Neutrophil (primary cell): Measurements from ENCODE around the gene ANTXR1.

ENCODE experiments used
- H3K27ac ChIP-seq: fragments of 200-600 bp; sonication (generic); 2 replicates; pipeline ENCODE4 v1.5.1; 2016; ENCODE audit warnings: mild to moderate bottlenecking, moderate library complexity
- H3K27me3 ChIP-seq: fragments of 200-600 bp; sonication (generic); 2 replicates; pipeline ENCODE4 v1.6.0; 2016; ENCODE audit warnings: mild to moderate bottlenecking
- H3K36me3 ChIP-seq: fragments of 200-600 bp; sonication (generic); 2 replicates; pipeline ENCODE4 v1.5.1; 2017
- H3K4me1 ChIP-seq, 2 experiments: fragments of 200-600 bp in 1 of 2; sonication (generic) in 1 of 2; 1 replicate in 1 of 2; 2 replicates in 1 of 2; pipeline versions ENCODE4 v1.5.1 to v1.6.1; 2013 to 2016; ENCODE audit warnings: low read depth in 1 of 2, low read length in 1 of 2, mild to moderate bottlenecking in 1 of 2, moderate library complexity in 1 of 2; ENCODE audit not compliant: control insufficient read depth in 1 of 2, insufficient read depth in 1 of 2
- H3K4me3 ChIP-seq, 2 experiments: fragments of 200-600 bp in 1 of 2; sonication (generic) in 1 of 2; 1 replicate in 1 of 2; 2 replicates in 1 of 2; pipeline ENCODE4 v1.5.1; 2013 to 2016; ENCODE audit warnings: low read depth in 1 of 2, low read length in 1 of 2, mild to moderate bottlenecking in 1 of 2, moderate library complexity in 1 of 2
- H3K9me3 ChIP-seq: fragments of 200-600 bp; sonication (generic); 2 replicates; pipeline ENCODE4 v1.5.1; 2016
- CTCF ChIP-seq: fragments of 200-600 bp; sonication (generic); IDR thresholded peaks from 2 replicates; pipeline ENCODE4 v1.5.1; 2016; ENCODE audit warnings: antibody characterized with exemption

The ANTXR1 gene

GRCh38 chr2:69159986-69160385 lies 147.0 kb downstream of the ANTXR1 start:
- Histone ChIP-seq H3K9me3 (no peaks in the 10 kb centered on the region), H3K27ac (peak overlapping the region; percentile 48), H3K4me3 (no peak overlapping the region), H3K36me3 (no peaks in the 10 kb centered on the region), H3K4me1 (peaks cover 48 to 52% of the 10 kb centered on the region in 2 experiments), H3K27me3 (no peaks in the 10 kb centered on the region)
- no peak for TF ChIP-seq CTCF

- no peaks in the 10 kb centered on the region for H3K9me3 ChIP-seq
- H3K27me3 ChIP-seq: no peaks in the 10 kb centered on the region
- H3K36me3 ChIP-seq: no peaks in the 10 kb centered on the region
- peaks cover 59 to 71% of the 10 kb centered on the region in 2 experiments for H3K4me1 ChIP-seq
- peak overlapping the region; percentile 82 for H3K27ac ChIP-seq
- TF ChIP-seq CTCF: no peak
- peak overlapping the region; percentile 44 to 55 for H3K4me3 ChIP-seq
Observed at GRCh38 chr2:69162057-69162456, 149.1 kb downstream of the ANTXR1 start.

GRCh38 chr2:69163109-69163508 lies 150.1 kb downstream of the ANTXR1 start:
- H3K27me3 ChIP-seq: no peaks in the 10 kb centered on the region
- H3K9me3 ChIP-seq: no peaks in the 10 kb centered on the region
- no peaks in the 10 kb centered on the region for H3K36me3 ChIP-seq
- peak overlapping the region; percentile 44 to 55 for H3K4me3 ChIP-seq
- TF ChIP-seq CTCF: peak; percentile 16
- H3K4me1 ChIP-seq: peaks cover 59 to 71% of the 10 kb centered on the region in 2 experiments
- H3K27ac ChIP-seq: peak overlapping the region; percentile 82

GRCh38 chr2:69163556-69163955 lies 150.6 kb downstream of the ANTXR1 start:
- Histone ChIP-seq H3K4me3 (peak overlapping the region; percentile 44 to 55), H3K4me1 (peaks cover 59 to 71% of the 10 kb centered on the region in 2 experiments), H3K36me3 (no peaks in the 10 kb centered on the region), H3K9me3 (no peaks in the 10 kb centered on the region), H3K27me3 (no peaks in the 10 kb centered on the region), H3K27ac (peak overlapping the region; percentile 82)
- no peak for TF ChIP-seq CTCF

GRCh38 chr2:69164061-69164778 lies 151.2 kb downstream of the ANTXR1 start:
- Histone ChIP-seq H3K9me3 (no peaks in the 10 kb centered on the region), H3K27me3 (no peaks in the 10 kb centered on the region), H3K27ac (peak overlapping the region; percentile 82), H3K4me3 (peak overlapping the region in 1 of 2 experiments; percentile 55), H3K36me3 (no peaks in the 10 kb centered on the region), H3K4me1 (peaks cover 59 to 71% of the 10 kb centered on the region in 2 experiments)
- TF ChIP-seq CTCF: no peak
